NCI-H2107 treated with DMSO at 0.1 percent for 48 hours (cell line): ENCODE measurements around the gene CDC14B.
A peak's percentile ranks its signal among the peaks of the same experiment; 100 is the strongest.
"Not testable (repeated sequence)": the region's sequence is repeated elsewhere in the genome, so short reads cannot be mapped to it uniquely, and the experiment has no call there.

ENCODE experiments used
- DNase-seq: peaks from one replicate; lab custom pipeline; 2025; ENCODE audit not compliant: unreplicated experiment; lab: John Stamatoyannopoulos, UW

CDC14B gene

DNA sequence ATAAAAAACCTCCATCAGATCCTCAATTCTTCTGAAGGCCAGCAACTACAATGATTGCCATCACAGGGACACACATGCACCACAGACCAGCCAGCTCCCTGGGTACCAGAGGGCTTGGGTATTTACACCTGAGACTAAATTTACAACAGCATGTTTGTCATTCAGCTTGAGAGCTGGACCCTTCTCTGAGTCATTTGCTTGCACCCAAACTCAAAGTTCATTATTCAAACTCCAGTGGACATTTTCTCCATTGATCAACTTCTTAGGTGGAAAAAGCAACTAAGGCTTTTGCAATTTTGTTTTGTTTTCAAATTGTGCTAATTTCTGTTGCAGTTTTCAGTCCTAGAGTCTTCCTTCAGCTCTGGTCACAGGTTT, 116.3 kb downstream of the CDC14B start:
- DNase-seq = not testable (repeated sequence)

DNA sequence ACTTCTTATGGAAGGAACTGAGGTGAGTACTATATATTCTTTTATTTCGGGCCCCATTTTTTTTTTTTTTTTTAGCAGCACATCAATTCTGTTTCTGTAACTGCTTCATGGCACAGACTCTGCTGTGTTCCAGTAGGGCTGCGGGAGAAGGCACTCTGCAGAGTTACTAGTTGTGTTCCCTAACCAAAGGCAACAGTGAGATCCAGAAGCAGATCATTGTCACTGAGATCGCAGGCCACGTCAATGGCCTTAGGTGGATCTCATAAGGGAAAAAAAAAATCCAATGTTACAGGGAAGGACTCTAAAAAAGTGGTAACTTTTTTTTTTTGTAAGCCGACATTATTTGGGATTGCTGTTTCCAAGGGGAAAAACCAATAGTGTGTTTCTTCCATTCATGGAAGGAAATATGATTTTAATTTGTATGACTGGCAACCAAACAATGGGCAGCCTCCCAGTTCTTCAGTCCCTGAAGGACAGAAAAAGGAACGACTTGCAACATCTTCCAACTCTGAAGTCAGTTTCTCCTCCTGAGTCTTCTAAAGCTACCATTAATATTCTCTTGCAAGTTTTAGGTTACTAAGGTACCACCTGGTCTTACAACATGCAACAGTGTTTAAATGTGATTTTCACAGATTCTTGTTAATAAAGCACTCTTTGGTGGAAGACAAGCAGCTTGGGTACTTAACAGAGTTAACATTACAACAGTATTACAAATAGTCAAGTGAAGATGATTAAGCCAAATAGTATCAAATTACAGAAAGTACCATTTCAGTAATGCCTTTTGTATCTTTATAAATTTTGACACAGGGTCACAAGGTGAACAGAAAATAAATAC, 116.9 kb downstream of the CDC14B start:
- DNase-seq = no peak

DNA sequence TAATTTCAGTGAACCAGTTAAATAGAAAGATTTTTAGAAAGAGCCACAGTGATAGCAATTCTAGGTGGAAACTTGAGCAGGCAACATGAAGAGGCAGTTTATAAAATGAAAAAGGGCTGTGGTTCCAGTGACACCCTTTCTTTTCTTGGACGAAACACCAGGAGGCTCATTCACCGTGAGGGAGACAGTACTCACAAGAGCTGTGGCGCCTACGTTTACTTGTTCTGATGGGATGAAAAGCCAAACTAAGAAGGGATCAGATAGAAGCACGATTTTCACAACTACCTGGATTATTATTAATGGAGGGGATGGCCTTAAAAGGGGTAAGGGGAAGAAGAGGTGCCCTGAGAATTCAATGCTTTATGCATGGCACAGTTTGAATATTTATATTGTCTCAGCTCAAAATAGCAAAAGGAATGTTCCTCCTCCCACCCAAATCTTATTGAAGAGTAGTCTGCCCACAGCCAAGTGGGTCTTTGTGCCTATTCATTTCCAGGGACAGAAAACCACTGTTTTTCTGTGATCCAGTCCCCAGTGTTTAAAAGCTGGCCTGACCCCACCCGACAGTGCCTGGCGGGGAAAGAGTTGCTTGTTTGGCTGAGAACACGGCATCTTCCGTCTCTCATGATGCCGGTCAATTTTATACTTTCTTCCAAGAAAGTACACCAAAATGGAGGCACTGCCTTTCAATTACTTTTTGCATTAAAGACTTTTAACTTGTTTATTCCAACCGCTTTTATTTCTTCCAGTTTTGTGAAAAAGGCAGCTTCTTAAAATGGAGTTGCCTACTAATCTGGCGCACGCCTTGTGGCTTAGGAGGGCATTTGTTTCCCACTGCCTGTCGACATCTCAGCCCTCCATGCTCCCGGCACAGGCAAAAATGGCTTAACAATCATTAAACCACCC, 117.8 kb downstream of the CDC14B start:
- no peak for DNase-seq

DNA sequence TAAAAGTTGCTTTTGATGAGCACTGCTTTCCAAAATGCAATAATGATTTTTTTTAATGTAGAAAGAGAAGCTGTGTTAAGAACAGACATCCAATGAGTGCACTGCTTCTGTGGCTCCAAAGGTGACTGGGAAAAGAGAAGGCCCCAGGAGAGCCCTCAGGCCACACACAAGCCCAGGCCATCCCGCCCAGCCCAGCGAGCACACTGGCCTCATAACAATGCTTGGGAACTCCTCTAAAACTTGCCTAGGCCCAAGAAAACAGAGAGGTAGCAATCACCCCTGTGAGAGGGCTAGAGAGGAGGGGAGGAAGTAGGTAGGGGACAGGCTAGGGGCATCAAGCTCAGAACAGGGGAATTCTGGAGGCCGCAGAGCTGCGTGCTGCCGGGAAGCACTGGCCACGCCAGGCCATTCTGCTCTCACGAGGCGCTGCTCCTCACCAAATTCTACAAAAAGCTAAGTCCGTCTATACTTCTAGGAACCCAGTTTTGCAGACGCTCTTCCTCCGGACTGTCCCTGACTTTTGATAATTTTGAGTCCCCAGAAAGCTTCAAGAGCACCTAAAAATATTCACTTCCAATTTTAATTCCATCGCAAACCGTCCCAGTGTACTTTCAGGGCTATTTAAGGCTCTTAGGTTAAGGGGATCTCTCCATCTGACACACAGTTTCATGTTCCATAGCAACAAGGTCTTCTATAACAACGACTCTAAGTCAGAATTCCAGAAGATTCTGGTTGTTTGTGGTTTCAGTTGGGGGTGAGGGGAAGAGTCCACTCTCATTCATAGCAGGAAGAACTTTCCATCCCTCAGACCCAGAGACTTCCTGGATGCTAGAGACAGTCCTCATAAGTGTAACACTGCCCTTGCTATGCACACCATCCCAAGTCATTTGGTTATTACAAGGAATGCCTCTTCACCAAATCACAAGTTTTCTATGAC, 118.7 kb downstream of the CDC14B start:
- no peak for DNase-seq

DNA sequence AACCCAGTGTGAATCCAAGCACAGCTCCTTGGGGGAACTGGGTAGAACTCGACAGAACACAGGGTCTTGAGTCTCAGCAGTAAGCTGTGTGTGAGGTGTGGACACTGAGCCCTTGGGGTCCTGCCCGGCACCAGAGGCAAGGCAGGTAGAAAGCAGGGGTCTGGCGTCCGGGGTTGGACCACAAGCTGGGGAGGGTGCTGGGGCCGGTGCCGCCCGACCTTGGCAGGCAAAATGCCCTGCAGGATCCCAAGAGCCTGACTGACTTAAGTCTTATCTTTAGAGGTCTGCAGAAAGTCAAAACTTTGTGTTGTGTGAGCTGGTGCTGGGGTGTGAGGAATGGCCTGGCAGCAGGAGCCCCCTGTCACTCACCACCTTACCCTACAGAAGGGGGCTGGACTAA, 120.4 kb downstream of the CDC14B start:
- no peak for DNase-seq

DNA sequence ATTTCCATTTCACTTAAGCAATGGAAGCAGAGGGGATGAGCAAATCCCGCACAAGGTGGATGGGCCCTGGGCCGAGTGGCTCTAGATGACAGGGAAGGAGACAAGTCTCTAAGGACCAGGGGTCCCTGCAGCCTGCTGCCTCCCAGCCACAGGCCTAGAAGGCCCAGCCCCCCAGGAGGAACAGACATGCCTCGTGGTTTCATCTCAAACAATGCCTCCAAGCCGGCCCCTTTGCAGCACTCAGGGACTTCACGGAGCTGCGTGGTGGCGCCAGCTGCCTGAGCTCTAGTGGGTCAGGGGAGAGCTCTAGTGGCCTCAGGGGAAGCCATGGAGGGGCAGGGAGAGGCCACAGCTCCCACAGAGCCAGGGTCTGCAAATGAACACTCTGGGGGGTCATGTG, 120.8 kb downstream of the CDC14B start:
- DNase-seq = no peak

DNA sequence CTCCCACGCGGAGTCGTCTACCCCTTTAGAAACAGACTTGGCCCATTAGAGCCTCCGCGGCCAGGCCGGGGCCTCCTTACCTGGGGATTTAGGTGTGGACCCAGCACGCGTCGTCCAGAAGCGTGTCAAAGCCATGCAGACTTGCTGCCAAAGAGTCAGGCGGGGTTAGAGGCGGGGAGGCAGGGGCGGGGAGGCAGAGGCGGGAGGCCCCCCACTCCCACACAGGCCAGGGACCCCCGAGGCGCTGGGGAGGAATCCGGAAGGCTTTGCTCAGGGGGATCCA, 122.6 kb downstream of the CDC14B start:
- no peak for DNase-seq

DNA sequence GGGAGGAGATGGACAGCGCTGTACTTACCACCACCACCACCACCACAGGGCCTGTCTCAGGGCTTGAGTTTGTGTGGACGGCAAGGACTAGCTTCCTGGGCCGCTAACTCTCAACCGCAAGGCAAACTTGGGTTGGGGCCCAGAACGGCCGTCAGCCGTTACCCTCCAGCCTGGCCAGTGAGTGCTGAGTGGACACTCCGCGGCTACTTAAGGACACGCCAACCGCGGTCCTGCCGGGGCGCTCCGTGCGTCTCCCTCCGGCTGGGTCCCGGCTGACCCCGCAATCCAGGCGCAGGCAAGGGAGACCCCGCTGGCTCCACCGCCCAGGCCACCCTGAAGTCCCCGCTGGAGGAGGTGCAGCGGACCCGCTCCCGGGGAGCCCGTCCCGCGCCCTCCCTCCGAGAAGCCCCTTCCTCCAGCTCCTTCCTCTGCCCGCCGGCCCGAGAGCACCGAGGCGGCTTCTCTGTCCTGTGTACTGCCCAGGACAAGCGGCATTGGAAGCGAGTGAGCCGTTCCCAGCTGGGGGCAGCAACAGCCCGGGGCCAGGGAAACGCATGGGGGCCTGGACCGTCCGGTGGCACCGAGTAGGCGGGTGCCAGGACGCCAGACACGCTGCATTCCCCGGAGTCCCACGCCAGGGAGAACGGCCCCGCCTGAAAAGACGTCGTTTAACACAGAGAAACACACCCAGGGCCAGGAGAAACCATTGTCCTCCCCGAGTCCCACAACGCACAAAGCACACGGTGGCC, 123.1 kb downstream of the CDC14B start:
- no peak for DNase-seq

DNA sequence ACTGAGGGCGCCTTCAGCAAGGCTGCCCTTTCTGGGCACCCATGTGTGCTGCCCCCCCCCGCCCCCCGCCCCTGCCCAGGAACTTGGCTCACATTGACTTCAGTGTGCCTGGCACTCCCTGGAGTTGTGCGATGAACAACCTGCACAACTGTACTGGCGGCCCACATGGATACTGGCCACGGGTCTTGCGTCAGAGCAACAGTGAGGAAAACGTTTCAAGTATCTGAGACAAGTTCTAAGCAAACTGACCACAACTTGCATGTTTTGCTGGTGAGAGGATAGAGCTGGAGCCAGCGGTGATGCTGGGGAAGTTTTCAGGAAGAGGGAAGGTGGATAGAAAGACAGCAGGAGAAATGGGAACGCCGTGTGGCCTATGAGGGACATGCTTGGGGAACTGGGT, 124.3 kb downstream of the CDC14B start:
- DNase-seq = no peak

DNA sequence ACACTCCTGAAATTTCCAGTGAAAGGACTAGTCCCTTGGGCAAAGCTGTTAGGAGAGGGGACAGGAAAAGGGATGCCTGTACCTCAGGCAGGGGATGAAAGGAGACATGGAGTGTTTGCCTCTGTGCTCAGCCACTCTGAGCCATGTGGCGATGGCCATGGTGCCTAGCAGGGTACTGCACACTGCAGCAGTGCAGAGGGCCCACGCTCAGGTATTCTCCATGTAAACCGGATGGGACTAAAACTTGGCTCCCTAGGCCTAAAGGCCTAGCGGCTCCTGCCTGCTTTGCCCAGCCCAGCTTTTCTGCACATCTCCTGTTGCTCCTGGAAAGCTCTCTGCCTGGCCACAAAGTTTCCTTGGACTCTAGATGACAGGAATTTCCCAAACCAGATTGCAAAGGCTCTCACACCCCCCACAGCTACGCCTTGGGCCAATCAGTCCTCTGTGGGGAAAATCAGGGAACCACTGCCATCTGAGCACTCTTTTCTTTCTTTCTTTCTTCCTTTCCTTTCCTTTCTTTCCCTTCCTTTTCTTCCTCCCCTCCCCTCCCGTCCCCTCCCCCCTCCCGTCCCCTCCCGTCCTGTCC, 125.3 kb downstream of the CDC14B start:
- DNase-seq = no peak

DNA sequence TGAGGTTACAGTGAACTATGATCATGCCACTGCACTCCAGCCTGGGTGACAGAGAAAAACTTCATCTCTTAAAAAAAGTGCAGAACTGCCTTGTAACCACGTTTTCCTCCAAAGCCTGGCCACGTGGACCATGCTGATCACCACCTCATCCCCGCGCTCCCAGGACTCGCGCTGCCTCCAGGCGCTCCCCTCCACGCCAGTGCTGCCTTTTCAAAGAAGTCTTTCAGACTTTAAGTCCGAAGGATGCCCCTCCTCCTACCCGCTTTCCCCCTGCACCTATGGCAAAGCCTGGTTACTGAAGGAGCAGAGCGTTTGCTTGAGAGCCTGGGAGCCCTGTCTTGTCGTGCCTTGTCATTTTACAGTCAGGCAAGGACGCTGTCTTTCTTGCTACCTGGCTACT, 125.9 kb downstream of the CDC14B start:
- no peak for DNase-seq

DNA sequence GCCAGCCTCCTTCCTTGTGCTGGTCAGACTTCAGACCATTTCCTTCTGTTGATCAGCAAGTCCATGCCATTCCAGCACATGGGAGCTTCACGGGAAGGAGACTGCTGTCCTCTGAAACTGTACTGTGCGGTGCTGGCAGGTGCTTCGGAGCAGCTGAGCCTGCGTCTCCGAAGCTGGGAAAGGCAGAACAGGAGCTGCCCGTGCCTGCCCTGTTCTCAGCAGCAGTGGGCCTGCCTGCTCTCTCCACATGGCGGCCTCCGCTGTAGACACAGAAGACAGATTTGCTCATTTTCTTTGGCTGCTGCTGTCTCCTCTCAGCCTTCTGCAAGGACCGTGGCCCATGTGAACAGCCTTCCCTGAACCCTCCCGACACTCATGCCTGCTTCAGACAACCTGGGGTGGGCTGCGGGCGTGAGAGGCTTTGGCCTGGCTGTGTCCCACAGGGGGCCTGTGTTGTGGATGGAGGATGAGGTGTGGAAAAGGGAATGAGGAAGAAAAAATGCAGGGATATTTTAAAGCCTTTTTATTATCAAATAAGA, 126.6 kb downstream of the CDC14B start:
- no peak for DNase-seq

DNA sequence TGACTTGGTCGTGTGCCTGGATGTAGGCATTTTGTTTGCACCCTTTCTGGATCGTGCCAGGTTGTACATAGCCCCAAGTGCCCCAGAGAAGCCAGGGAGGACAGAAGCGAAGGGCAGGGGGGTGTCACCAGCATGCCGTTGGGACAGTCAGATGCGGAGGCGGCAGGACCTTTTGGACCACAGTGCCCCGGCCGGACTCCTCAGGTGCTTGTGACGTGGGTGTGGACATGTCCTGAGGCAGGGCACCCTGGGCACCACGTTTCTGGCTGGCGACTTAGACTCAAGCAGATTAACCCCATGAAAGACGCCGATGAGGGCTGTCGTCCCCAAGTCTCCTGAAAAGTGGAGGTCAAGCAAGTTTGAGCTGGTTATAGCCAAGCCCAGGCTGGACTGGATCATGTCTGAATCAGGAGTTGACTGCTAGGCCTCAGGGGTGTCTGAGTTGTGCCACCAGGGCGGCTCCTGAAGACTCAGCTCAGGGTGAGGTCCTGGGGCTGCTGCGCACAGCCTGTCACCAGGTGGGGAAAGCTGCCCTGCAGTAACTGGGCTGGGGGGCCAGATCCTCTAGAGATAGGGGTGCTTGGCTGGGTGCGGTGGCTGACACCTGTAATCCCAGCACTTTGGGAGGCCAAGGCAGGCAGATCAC, 127.6 kb downstream of the CDC14B start:
- DNase-seq = no peak

DNA sequence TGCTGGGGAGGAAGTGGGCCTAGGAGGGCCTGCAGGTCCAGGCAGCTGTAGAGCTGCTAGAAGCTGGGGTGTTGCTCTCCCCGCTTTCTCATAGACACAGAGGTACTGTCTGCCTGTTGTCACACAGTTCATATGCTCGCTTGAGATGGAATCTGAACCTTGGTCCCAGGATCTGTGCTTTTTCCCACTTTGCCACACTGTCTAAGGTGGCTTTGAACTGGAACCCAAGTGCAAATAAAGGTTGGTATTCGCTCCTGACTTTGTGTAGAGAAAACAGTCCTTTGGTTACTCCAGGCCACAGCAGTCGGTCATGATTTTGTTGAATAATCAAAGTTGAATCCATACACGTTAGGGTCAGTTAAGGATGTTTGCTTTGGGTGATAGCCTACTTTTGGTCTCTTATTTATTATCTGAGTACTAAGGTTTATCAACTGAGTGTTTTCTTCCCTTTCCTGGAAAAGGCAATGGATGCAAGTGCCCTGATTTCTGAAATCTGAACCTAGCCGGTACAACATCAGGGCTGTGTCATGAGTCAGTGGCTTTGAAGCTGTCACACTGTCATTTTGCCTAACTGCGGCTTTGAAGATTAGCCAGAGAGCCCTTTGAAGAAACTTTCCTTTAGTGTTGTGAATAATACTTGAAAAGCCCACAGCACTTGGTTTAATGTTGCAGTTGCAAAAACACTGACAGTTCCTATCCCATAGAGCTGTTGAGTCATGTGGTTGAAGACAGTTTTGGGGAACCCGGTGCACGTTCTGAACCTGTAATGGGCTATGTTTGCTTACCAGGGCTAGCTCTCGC, 128.4 kb downstream of the CDC14B start:
- peak; percentile 44 for DNase-seq

DNA sequence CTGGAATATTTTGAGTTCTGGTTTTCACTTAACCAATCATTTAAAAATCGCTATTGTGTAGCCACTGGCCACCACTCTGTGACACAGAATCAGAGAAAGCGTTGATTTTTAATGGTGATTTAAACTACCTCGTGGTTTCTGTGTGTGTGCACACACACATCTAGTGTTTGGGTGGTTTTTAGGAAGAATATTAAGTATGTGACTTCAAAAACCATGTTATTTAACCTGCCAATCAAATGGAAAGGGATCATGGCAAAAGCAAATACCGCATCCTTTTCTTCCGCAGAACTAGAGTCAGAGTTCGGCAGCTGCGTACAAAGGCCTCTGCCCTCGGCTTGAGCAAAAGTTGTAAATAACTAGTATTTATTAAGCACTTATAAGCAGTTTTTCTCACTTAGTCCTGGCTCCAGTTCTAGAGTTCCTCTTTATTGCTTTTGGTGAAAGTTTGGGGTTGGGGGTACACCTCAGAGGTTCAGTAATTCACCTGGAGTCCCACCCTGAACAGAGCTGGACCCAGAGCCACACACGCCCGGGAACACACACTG, 129.0 kb downstream of the CDC14B start:
- no peak for DNase-seq

DNA sequence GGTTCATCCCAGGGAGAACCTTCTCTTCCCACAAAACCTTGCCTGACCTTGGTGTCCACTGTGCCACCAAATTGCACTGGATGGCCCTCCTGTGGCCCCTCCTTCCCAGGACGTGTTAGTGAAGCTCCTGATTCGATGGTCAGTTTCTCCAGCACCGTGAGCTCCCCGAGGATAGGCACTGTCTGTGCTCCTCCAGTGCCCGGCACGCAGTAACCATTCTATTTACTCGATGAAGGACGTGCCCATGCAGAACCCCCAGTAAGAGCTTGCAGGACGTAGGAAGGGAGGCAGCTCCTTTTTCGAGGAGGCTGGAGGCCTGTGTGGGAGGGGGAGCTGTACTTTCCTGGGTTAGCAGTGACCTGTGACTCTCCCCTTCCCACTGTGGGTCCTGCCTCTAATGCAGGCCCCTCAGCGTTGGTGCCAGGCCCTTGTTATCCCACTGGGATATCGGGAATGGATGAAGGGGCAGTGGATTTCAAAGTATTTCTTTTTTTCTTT, 130.1 kb downstream of the CDC14B start:
- DNase-seq = no peak

DNA sequence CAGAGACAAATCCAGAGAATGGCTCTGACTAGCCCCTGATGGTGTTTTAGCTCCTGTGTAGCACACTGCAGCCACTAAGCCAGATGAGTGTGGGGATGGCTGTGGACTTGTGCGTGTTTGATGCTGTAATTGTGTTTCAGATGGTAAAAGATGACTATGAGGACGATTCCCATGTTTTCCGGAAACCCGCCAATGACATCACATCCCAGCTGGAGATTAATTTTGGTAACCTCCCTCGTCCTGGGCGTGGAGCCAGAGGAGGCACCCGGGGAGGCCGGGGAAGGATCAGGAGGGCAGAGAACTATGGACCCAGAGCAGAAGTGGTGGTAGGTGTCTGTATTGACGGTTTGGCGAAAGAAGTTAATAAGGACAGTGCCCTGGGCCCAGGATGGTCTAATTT, 131.7 kb downstream of the CDC14B start:
- DNase-seq = no peak

DNA sequence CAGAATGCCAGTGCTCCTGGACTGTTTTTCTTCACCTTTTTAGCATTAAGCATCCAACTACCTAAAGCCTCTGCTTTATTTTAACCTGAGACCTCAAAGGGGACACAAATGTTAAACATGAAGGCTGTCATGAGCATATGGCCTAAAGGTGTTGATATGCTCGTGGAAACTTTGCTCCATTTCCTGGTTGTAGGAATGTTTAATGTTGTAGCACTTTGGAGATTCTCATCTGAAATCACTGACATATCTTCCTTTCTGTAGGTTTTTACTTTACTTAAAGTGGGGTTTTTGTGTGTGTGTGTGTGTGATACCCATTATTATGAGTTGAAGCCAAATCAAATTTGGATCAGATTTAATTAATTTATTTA, 132.6 kb downstream of the CDC14B start:
- no peak for DNase-seq
